OCI-M2 (cell line): ENCODE data around the gene MPIG6B.
A peak's percentile ranks its signal among the peaks of the same experiment; 100 is the strongest.

Source experiments
- DNase-seq: peaks from one replicate; lab custom pipeline; 2025; ENCODE audit not compliant: unreplicated experiment; lab: John Stamatoyannopoulos, UW

Gene MPIG6B

DNA sequence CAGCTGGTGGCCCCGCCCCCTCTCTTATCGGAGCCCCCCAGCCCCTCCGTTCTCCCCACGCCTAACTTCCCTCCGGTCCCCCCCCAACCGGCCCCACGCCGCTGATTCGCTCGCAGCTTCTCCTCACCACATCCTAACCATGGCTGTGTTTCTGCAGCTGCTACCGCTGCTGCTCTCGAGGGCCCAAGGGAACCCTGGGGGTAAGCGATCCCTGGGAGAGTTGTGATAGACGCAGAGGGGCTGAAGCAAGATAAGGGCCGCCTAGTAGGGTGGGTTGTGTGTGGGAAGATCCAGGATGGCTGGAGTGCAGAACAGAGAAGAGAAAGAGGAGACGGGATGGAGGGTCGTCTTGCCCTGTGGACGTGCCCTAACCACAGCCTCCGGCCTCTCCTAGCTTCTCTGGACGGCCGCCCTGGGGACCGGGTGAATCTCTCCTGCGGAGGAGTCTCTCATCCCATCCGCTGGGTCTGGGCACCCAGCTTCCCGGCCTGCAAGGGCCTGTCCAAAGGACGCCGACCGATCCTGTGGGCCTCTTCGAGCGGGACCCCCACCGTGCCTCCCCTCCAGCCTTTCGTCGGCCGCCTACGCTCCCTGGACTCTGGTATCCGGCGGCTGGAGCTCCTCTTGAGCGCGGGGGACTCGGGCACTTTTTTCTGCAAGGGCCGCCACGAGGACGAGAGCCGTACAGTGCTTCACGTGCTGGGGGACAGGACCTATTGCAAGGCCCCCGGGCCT is at the start of gene MPIG6B:
Gene MPIG6B, plus strand, starts transcription at position 129 of the 735 bp plus-strand sequence. Its CDS starts 11 bp downstream, at position 140.
- peak; percentile 78 for DNase-seq

- DNase-seq: no peak
Observed at GRCh38 chr6:31676322-31676903, 46.8 kb upstream of the MPIG6B start.

DNA sequence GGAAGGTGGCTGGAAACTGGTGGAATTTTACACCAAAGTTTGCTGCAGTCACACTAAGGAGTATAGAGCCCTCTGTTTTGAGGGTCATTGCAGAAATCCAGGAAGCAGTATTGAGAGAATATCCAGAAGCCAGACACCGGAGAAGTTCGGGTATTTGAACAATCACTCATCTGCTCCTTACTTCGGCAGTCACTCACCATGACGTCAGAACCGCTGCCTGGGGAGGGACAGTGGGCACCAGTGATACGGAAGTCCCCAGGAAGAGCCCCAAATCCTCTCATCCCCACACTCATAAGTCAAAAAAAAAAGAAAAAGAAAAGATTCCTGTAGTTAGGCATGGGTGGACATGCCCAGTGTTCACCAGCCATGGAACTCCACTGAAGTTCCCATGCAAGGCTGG is 46.3 kb upstream of the MPIG6B start:
- no peak for DNase-seq

DNA sequence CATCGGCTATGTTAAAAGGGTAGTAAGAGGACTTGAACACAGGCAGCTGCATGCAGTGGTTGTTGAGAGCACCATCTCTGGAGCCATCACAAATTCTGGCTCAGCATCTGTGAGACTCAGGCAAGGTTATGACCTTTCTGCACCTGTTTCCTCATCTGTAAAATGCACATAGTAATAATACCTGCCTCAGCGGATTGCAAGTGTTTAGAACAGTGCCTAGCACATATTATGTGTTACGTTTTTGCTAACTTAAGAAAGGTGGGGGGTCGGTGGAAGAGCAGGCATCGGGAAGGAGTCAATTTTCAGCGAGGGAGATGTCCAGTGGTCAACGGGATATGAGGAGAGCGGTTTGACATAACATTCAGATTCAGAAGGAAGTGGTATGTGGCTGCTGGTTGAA is 45.2 kb upstream of the MPIG6B start:
- no peak for DNase-seq

GRCh38 chr6:31680226-31681134 is 42.7 kb upstream of the MPIG6B start, which contains the start of gene LY6G5C:
LY6G5C (minus strand) TSS chr6:31681067; CDS start chr6:31680373, 694 bp downstream.
- no peak for DNase-seq

- DNase-seq: no peak
Observed at GRCh38 chr6:31681135-31681671, 42.0 kb upstream of the MPIG6B start.

DNA sequence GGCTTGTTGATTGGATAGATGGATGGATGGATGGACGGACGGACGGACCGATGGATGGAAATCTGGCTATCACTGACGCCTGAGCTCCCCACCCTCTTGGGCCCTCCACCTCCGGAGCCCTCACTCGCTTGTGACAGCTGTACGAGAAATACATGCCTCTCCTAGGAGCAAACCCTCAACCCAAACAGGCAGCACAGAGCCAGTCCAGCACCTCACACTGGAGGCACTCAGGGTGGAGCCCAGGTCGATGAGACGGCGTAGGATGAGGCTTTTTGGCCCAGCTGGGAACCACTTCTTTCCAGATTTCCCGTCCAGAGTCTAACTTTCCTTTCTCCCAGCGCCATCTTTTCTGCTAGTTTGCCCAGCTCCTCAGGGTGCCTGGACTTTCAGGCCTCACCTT is 39.6 kb upstream of the MPIG6B start:
- no peak for DNase-seq

GRCh38 chr6:31686483-31686882 is 36.7 kb upstream of the MPIG6B start:
- DNase-seq: no peak

- no peak for DNase-seq
Observed at GRCh38 chr6:31687321-31687720, 35.9 kb upstream of the MPIG6B start.

GRCh38 chr6:31687860-31688693 is 35.1 kb upstream of the MPIG6B start:
- DNase-seq: no peak

DNA sequence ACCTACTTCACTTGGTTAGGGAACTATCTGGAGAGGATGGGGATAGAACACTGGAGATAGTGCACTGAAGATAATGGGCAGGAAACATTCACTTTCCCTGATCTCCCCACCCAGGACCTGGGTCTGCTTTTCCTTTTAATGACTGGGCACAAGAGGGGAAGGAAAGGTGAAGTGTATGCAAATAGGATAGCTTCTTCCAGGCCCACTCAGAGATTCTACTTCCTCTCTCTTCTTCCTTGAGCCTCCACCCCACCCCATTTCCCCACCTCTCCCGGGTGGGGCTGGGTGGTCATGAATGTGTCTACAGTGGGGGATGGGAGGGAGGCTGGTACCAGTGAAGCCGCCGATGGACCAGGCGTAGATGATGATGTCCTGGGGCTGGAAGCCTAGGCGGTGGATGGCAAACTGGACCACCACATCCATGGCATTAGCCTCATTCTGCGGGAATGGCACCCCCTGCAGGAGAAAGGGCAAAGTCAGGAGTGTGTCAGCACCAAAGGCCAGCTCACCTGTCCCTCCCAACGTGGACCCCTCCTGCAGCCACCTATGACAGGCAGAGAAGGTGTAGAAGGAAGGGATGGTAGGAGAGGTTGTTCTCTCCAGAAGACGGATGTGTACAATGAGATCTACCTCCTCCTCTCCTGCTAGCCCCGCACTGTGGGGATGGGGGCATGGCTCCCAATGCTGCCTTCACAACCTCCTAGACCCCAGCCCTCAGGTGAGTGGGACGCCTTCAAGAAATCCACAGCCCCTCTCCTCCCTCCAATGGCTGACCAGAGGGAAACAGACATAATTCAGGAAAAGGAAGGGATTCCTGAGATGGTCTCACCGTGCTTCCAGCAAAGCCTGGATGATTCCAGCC is 33.7 kb upstream of the MPIG6B start:
- no peak for DNase-seq

GRCh38 chr6:31690231-31691077 is 32.7 kb upstream of the MPIG6B start:
- DNase-seq: peak; percentile 70

- DNase-seq: no peak
Observed at GRCh38 chr6:31691078-31691463, 32.1 kb upstream of the MPIG6B start.

DNA sequence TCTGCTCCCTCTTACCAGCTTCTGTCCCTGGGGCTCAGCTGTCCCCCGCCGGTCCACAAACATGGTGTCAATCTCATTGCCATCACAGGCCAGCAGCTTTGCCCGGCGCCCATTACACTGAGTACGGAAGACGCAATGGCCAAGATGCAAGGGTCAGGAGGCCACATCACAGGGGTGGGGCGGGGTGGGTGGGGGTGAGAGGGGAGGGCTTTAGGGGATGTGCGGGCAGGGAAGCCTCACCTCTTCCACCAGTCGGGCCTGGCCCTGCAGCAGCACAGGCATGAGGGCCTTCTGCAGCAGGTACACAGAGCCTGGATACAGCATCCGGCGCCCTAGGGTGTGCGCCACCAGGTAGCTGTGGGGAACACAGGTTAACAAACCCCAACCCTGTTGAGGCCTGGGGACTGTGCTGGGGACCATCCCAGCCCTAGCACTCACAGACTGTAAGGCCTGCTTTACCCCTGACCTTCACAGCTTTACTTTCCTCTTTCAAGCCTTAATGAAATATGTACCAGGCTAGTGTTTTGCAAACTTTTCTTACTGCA is 31.5 kb upstream of the MPIG6B start:
- DNase-seq: no peak

- no peak for DNase-seq
Observed at GRCh38 chr6:31692353-31692752, 30.8 kb upstream of the MPIG6B start.

DNA sequence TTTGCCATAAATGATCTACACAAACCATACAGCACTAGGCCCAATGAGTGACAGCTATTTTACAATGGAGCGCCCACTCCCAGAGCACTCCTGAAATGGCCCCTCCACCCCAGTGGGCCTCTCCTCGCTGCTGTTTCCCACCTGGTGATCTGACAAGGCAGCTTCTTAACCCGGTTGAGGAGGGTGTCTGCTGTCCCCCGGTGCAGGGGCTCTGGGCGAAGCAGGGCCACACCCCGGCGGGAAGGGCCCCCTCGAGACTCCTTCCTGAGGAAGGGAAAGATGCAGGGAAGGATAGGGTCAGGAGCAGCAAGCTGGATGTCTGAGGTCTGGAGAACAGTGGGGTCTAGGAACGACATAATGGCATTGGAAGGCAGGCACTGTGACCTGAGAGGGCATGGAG is 30.3 kb upstream of the MPIG6B start:
- DNase-seq: no peak

DNA sequence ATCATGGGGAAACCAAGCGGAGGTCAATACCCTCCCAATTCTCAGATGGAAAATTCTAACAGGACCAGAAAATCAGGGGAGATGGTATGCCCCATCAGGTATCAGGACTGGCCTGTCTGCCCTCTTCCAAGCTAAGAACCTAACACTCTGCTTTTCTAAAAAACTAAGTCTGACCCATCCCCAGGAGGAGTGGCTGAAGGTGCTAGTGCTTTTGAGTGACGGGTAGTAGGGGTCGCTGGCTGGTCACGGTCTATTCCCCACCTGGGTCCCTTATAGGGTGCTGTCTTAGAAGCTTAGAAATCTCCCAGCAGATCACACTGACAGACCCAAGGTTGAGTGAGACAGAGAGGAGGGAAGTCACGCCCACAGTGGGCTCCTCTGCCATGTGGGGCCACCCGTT is 29.6 kb upstream of the MPIG6B start:
- DNase-seq: no peak

DNA sequence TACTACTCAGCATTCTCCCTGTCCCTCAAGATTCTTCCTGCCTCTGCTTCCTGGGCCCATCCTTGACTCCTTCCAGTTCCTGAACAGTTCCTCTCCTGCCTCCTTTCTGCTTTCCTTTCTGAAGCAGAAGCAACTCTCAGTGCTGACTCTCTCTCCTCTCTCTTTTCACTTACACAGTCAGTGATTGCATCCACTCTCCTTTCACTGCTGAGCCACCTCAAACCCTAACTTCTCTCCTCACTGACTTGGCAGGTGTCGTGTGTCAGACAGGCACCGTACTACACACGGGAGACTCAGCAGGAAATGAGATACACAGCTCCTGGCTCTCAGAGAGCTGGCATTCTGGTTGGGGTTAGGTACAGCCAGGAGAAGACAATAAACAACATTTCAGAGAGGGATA is 25.6 kb upstream of the MPIG6B start:
- DNase-seq: no peak
